PC-3 (cell line): ENCODE results near the gene ZNF554. TPM values are rescaled to one million over a fixed set of nuclear protein-coding genes. Genes with fewer than 3 reads are reported as not detected.

Source experiments
- ATAC-seq: fragments of 200-7000 bp; cut with Tn5 transposase; 2 replicates; pipeline ENCODE4 v1.9.1; 2020; ENCODE audit warnings: mild to moderate bottlenecking, moderate library complexity
- BruUV-seq: library from RNA; stranded (reverse); fragments of 400-500 nt; replicated peaks from 2 replicates; lab custom pipeline; 2021; lab: Mats Ljungman, UMichigan
- CTCF ChIA-PET: fragments of 300-600 bp; sonication (Branson Sonifier 250); formaldehyde crosslinking; loops from one replicate; lab custom pipeline; 2022; ENCODE audit warnings: antibody characterized with exemption; lab: Charles Lee
- POLR2A ChIA-PET: fragments of 300-600 bp; sonication (Branson Sonifier 250); formaldehyde crosslinking; loops from one replicate; lab custom pipeline; 2022; ENCODE audit warnings: antibody characterized with exemption; ENCODE audit not compliant: unreplicated experiment; lab: Charles Lee
- DNase-seq: peaks from one replicate; pipeline ENCODE4 v3.0.0-alpha.2; 2015
- H2AFZ ChIP-seq: fragments of 300-600 bp; sonication (generic); 2 replicates; pipeline ENCODE4 v1.6.0; 2016; ENCODE audit warnings: antibody characterized with exemption, low read length
- H3F3A ChIP-seq: fragments of 300-600 bp; sonication (generic); one replicate; pipeline ENCODE4 v1.6.0; 2017; ENCODE audit warnings: antibody characterized with exemption, low read length, control low read depth, mild to moderate bottlenecking; ENCODE audit not compliant: unreplicated experiment
- H3K27ac ChIP-seq: fragments of 300-600 bp; sonication (generic); 2 replicates; pipeline ENCODE4 v1.5.1; 2016; ENCODE audit warnings: mild to moderate bottlenecking, low read length
- H3K27me3 ChIP-seq: fragments of 300-600 bp; sonication (generic); 2 replicates; pipeline ENCODE4 v1.6.1; 2016; ENCODE audit warnings: low read length, mixed read lengths
- H3K36me3 ChIP-seq: fragments of 300-600 bp; sonication (generic); 2 replicates; pipeline ENCODE4 v1.6.1; 2016; ENCODE audit warnings: low read depth, mixed run types, low read length, mixed read lengths
- H3K4me1 ChIP-seq: fragments of 300-600 bp; sonication (generic); 2 replicates; pipeline ENCODE4 v1.5.1; 2016; ENCODE audit warnings: low read length; ENCODE audit not compliant: insufficient read depth
- H3K4me2 ChIP-seq: fragments of 300-600 bp; sonication (generic); 2 replicates; pipeline ENCODE4 v1.6.0; 2016; ENCODE audit warnings: low read length
- H3K4me3 ChIP-seq: fragments of 300-600 bp; sonication (generic); 2 replicates; pipeline ENCODE4 v1.5.1; 2016; ENCODE audit warnings: mild to moderate bottlenecking, low read length, mixed read lengths
- H3K79me2 ChIP-seq: fragments of 300-600 bp; sonication (generic); 2 replicates; pipeline ENCODE4 v1.6.1; 2017; ENCODE audit warnings: low read length, mixed read lengths
- H3K9ac ChIP-seq: fragments of 300-600 bp; sonication (generic); 2 replicates; pipeline ENCODE4 v1.6.0; 2016; ENCODE audit warnings: mild to moderate bottlenecking, low read length
- H3K9me2 ChIP-seq: fragments of 300-600 bp; sonication (generic); replicated peaks from 2 replicates; pipeline ENCODE4 v1.6.1; 2016; ENCODE audit warnings: mixed run types, low read length, mixed read lengths
- H3K9me3 ChIP-seq: fragments of 300-600 bp; sonication (generic); 2 replicates; pipeline ENCODE4 v1.6.1; 2016; ENCODE audit warnings: low read length, mixed read lengths
- H4K20me1 ChIP-seq: fragments of 300-600 bp; sonication (generic); 2 replicates; pipeline ENCODE4 v1.6.1; 2016; ENCODE audit warnings: low read length, mixed read lengths
- CTCF ChIP-seq: fragments of 300-600 bp; sonication (generic); conservative IDR thresholded peaks from 2 replicates; pipeline ENCODE4 v1.5.1; 2017; ENCODE audit warnings: antibody characterized with exemption, low read depth, mild to moderate bottlenecking, low read length
- EZH2 ChIP-seq: fragments of 300-600 bp; sonication (generic); IDR thresholded peaks from one replicate; pipeline ENCODE4 v1.6.1; 2017; ENCODE audit warnings: antibody characterized with exemption, mild to moderate bottlenecking, low read length; ENCODE audit not compliant: unreplicated experiment
- EZH2phosphoT487 ChIP-seq: fragments of 300-600 bp; sonication (generic); IDR thresholded peaks from 2 replicates; pipeline ENCODE4 v1.6.1; 2018; ENCODE audit warnings: mild to moderate bottlenecking, antibody characterized with exemption, low read length, borderline replicate concordance
- intact Hi-C: fragments of 100-400 bp; cut with micrococcal nuclease; formaldehyde crosslinking; loops from 2 replicates; pipeline ENCODE4 v1.9.0; 2023
- total RNA-seq: library from RNA; depleted of rRNA; stranded (reverse); fragments of >200 nt; gene quantifications from 2 replicates; pipeline ENCODE4 v1.2.3, GENCODE V29; 2014

ZNF554 gene
- total RNA-seq, 1 experiment from 2014 or later: 2.3 TPM

GRCh38 chr19:2771786-2772674 is 47.6 kb upstream of the ZNF554 start:
- no TSS peak for BruUV-seq

GRCh38 chr19:2774083-2774679 is 45.5 kb upstream of the ZNF554 start:
- BruUV-seq: no TSS peak

More at GRCh38 chr19:2771786-2772674, 47.6 kb upstream of the ZNF554 start:
- H4K20me1 ChIP-seq: peaks cover 13% of the 10 kb centered on the region; the same call in 1 of the 2 replicates
- no peaks in the 10 kb centered on the region for H3K4me1 ChIP-seq
- DNase-seq (no peak), ATAC-seq (no peak)
- H3K9ac ChIP-seq: no peak overlapping the region
- no peaks in the 10 kb centered on the region for H3K36me3 ChIP-seq
- no peak overlapping the region for H2AFZ ChIP-seq
- H3K27me3 ChIP-seq: no peaks in the 10 kb centered on the region
- intact Hi-C loops: no loop called here
- POLR2A ChIA-PET: no interaction called here
- H3F3A ChIP-seq: no peaks in the 10 kb centered on the region
- H3K4me3 ChIP-seq: no peak overlapping the region
- no peak overlapping the region for H3K4me2 ChIP-seq
- H3K27ac ChIP-seq: no peak overlapping the region
- H3K79me2 ChIP-seq: peaks cover 59% of the 10 kb centered on the region
- no peaks in the 10 kb centered on the region for H3K9me2 ChIP-seq
- TF ChIP-seq CTCF (no peak), EZH2 (no peak), EZH2phosphoT487 (no peak)
- no peaks in the 10 kb centered on the region for H3K9me3 ChIP-seq
- CTCF ChIA-PET: no interaction called here

More at GRCh38 chr19:2774083-2774679, 45.5 kb upstream of the ZNF554 start:
- Histone ChIP-seq H3F3A (no peaks in the 10 kb centered on the region), H3K4me2 (no peak overlapping the region), H3K27me3 (no peaks in the 10 kb centered on the region), H2AFZ (no peak overlapping the region), H3K9me3 (no peaks in the 10 kb centered on the region), H4K20me1 (peaks cover 13% of the 10 kb centered on the region; the same call in 1 of the 2 replicates), H3K4me1 (no peaks in the 10 kb centered on the region), H3K4me3 (no peak overlapping the region), H3K9me2 (no peaks in the 10 kb centered on the region), H3K9ac (no peak overlapping the region), H3K36me3 (no peaks in the 10 kb centered on the region), H3K79me2 (peaks cover 81% of the 10 kb centered on the region), H3K27ac (no peak overlapping the region)
- POLR2A ChIA-PET: no interaction called here
- CTCF ChIA-PET: no interaction called here
- TF ChIP-seq EZH2phosphoT487: no peak
- TF ChIP-seq CTCF: no peak
- TF ChIP-seq EZH2: no peak
- DNase-seq (no peak), ATAC-seq (no peak)
- intact Hi-C loops: no loop called here
